SU-DHL-6 (cell line): ENCODE results near the gene PLXDC2.

Experiments used
- H2AFZ ChIP-seq: fragments of 200-600 bp; sonication (generic); 2 replicates; pipeline ENCODE4 v1.6.1; 2014; ENCODE audit warnings: low read depth, mild to moderate bottlenecking, moderate library complexity, mixed read lengths, antibody characterized with exemption, low read length; ENCODE audit not compliant: severe bottlenecking
- H3F3A ChIP-seq: fragments of 200-600 bp; shearing (Covaris generic); 2 replicates; pipeline ENCODE4 v1.6.0; 2016; ENCODE audit warnings: antibody characterized with exemption, mild to moderate bottlenecking; ENCODE audit not compliant: insufficient read depth
- H3K27ac ChIP-seq: fragments of 200-600 bp; sonication (generic); 2 replicates; pipeline ENCODE4 v1.5.1; 2016; ENCODE audit warnings: low read depth, mild to moderate bottlenecking, low read length, moderate library complexity, mixed read lengths
- H3K27me3 ChIP-seq: fragments of 200-600 bp; sonication (generic), shearing (Covaris generic); 2 replicates; pipeline ENCODE4 v1.6.0; 2014; ENCODE audit warnings: mild to moderate bottlenecking, low read length
- H3K36me3 ChIP-seq: fragments of 200-600 bp; sonication (generic); 2 replicates; pipeline ENCODE4 v1.6.1; 2014; ENCODE audit warnings: mild to moderate bottlenecking, low read length, mixed read lengths
- H3K4me2 ChIP-seq: fragments of 300-600, 200-600 bp; shearing (Covaris generic), sonication (generic); 2 replicates; pipeline ENCODE4 v1.6.0; 2014; ENCODE audit warnings: low read length, low read depth, mild to moderate bottlenecking; ENCODE audit not compliant: poor library complexity, severe bottlenecking
- H3K4me3 ChIP-seq: fragments of 200-600 bp; sonication (generic); 2 replicates; pipeline ENCODE4 v1.5.1; 2014; ENCODE audit warnings: antibody characterized with exemption, low read length, mild to moderate bottlenecking, mixed read lengths; ENCODE audit not compliant: insufficient read depth, poor library complexity, severe bottlenecking
- H3K79me2 ChIP-seq: fragments of 200-600 bp; sonication (generic); 2 replicates; pipeline ENCODE4 v1.6.1; 2014; ENCODE audit warnings: mild to moderate bottlenecking, low read length, moderate library complexity; ENCODE audit not compliant: insufficient read depth
- H3K9ac ChIP-seq: fragments of 200-600 bp; sonication (generic); 2 replicates; pipeline ENCODE4 v1.7.0; 2014; ENCODE audit warnings: mild to moderate bottlenecking, low read length
- H3K9me2 ChIP-seq: fragments of 200-600 bp; sonication (generic); replicated peaks from 2 replicates; pipeline ENCODE4 v1.6.1; 2014; ENCODE audit warnings: low read length; ENCODE audit not compliant: insufficient read depth
- H3K9me3 ChIP-seq: fragments of 200-600 bp; sonication (generic); 2 replicates; pipeline ENCODE4 v1.6.1; 2014; ENCODE audit warnings: low read length, mixed read lengths; ENCODE audit not compliant: insufficient read depth
- H4K20me1 ChIP-seq: fragments of 200-600 bp; sonication (generic); 2 replicates; pipeline ENCODE4 v1.6.1; 2014; ENCODE audit warnings: low read depth, mild to moderate bottlenecking, antibody characterized with exemption, low read length, moderate library complexity, mixed read lengths
- CTCF ChIP-seq: fragments of 200-600 bp; sonication (generic); IDR thresholded peaks from one replicate; pipeline ENCODE4 v1.5.1; 2017; ENCODE audit warnings: antibody characterized with exemption, mild to moderate bottlenecking, low read length, moderate library complexity; ENCODE audit not compliant: insufficient read depth, poor library complexity, severe bottlenecking
- EZH2phosphoT487 ChIP-seq: fragments of 200-600 bp; sonication (generic), shearing (Covaris generic); conservative IDR thresholded peaks from 2 replicates; pipeline ENCODE4 v1.6.1; 2018; ENCODE audit warnings: mild to moderate bottlenecking, antibody characterized with exemption, low read length, moderate library complexity, mixed read lengths

PLXDC2 gene

GRCh38 chr10:19902456-19902855 is 86.2 kb downstream of the PLXDC2 start:
- Histone ChIP-seq H4K20me1 (no peaks in the 10 kb centered on the region), H3F3A (no peaks in the 10 kb centered on the region), H3K9me2 (no peaks in the 10 kb centered on the region), H3K9me3 (no peaks in the 10 kb centered on the region), H3K27me3 (no peaks in the 10 kb centered on the region), H3K9ac (no peak overlapping the region), H3K36me3 (no peaks in the 10 kb centered on the region), H2AFZ (no peak overlapping the region), H3K4me3 (no peak overlapping the region), H3K4me2 (no peak overlapping the region), H3K79me2 (no peaks in the 10 kb centered on the region), H3K27ac (no peak overlapping the region)
- no peak for TF ChIP-seq EZH2phosphoT487
- no peak for TF ChIP-seq CTCF

GRCh38 chr10:19904202-19904661 is 88.0 kb downstream of the PLXDC2 start:
- no peaks in the 10 kb centered on the region for H3F3A ChIP-seq

GRCh38 chr10:19906108-19906791 is 90.0 kb downstream of the PLXDC2 start:
- no peak for TF ChIP-seq EZH2phosphoT487
- no peak overlapping the region for H3K4me2 ChIP-seq
- H3K27me3 ChIP-seq: no peaks in the 10 kb centered on the region

More at GRCh38 chr10:19904202-19904661, 88.0 kb downstream of the PLXDC2 start:
- Histone ChIP-seq H3K27ac (no peak overlapping the region), H3K9ac (no peak overlapping the region), H3K4me2 (no peak overlapping the region), H3K79me2 (no peaks in the 10 kb centered on the region), H4K20me1 (no peaks in the 10 kb centered on the region), H3K4me3 (no peak overlapping the region), H3K27me3 (no peaks in the 10 kb centered on the region), H3K9me2 (no peaks in the 10 kb centered on the region), H2AFZ (no peak overlapping the region), H3K36me3 (no peaks in the 10 kb centered on the region), H3K9me3 (no peaks in the 10 kb centered on the region)
- TF ChIP-seq CTCF: no peak
- TF ChIP-seq EZH2phosphoT487: no peak

GRCh38 chr10:19908991-19909696 is 92.9 kb downstream of the PLXDC2 start:
- H3F3A ChIP-seq: no peaks in the 10 kb centered on the region
- H3K36me3 ChIP-seq: no peaks in the 10 kb centered on the region
- no peak overlapping the region for H3K4me3 ChIP-seq
- TF ChIP-seq CTCF: no peak
- TF ChIP-seq EZH2phosphoT487: no peak
- H3K79me2 ChIP-seq: no peaks in the 10 kb centered on the region
- H2AFZ ChIP-seq: no peak overlapping the region
- H3K4me2 ChIP-seq: no peak overlapping the region
- no peaks in the 10 kb centered on the region for H3K27me3 ChIP-seq
- H3K9me2 ChIP-seq: no peaks in the 10 kb centered on the region
- no peaks in the 10 kb centered on the region for H4K20me1 ChIP-seq
- no peak overlapping the region for H3K9ac ChIP-seq
- no peak overlapping the region for H3K27ac ChIP-seq
- no peaks in the 10 kb centered on the region for H3K9me3 ChIP-seq

More at GRCh38 chr10:19906108-19906791, 90.0 kb downstream of the PLXDC2 start:
- H3K79me2 ChIP-seq: no peaks in the 10 kb centered on the region
- H3F3A ChIP-seq: no peaks in the 10 kb centered on the region
- no peaks in the 10 kb centered on the region for H3K9me3 ChIP-seq
- no peaks in the 10 kb centered on the region for H4K20me1 ChIP-seq
- no peak overlapping the region for H3K9ac ChIP-seq
- H3K4me3 ChIP-seq: no peak overlapping the region
- H3K27ac ChIP-seq: no peak overlapping the region
- no peaks in the 10 kb centered on the region for H3K9me2 ChIP-seq
- H3K36me3 ChIP-seq: no peaks in the 10 kb centered on the region
- H2AFZ ChIP-seq: no peak overlapping the region
